HEK293 (cell line): ENCODE measurements around the gene KLHL15.

Source experiments
- SETDB1 ChIP-seq: IDR thresholded peaks from one replicate; pipeline ENCODE4 v1.6.1; 2017; ENCODE audit warnings: mild to moderate bottlenecking, low read length, moderate library complexity, mixed read lengths; ENCODE audit not compliant: insufficient read length
- ZNF121 ChIP-seq: fragments of 450-650 bp; formaldehyde crosslinking; IDR thresholded peaks from 2 replicates; pipeline ENCODE4 v1.5.1; 2016; ENCODE audit warnings: missing biosample characterization, missing genetic modification characterization

DNA sequence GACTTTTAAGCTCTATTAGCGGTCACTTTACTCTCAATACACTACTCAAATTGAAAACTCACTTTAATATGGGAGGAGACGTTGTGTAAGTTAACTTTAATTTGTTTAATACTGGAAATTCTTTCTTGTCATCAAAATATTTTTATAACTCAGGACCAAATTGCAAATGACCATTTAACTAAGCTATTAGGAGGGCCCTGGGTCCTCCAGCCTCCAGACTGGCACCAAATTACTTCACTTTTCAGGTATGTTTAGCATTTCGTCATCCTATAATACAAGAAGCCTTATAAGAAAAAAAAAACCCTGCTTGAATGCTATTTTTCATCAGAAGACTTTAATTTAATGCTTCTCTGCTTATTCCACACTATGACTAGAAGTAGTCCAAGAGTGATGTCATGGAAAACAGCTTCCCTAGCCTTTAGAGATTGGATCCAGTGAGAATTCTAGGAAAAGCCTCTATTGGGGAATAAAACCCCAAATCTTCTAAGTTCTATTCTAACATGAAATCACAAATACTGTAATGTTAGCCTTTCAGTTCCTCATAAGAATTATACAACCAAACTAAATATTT is 6.6 kb downstream of the KLHL15 start:
- TF ChIP-seq ZNF121 (tag by site-specific recombination) (no peak), SETDB1 (no peak)
